Fibroblast of pulmonary artery (primary cell): Measurements from ENCODE around the gene NECTIN4.

Experiments
- DNase-seq: peaks from one replicate; pipeline ENCODE4 v3.0.0-alpha.2; 2010; ENCODE audit warnings: low read depth
- H3K4me3 ChIP-seq: replicated peaks from 2 replicates; pipeline ENCODE4 v1.5.1; 2011; ENCODE audit warnings: low read depth, mild to moderate bottlenecking, control low read depth, low read length, moderate library complexity
- CTCF ChIP-seq: IDR thresholded peaks from 2 replicates; pipeline ENCODE4 v1.5.1; 2011; ENCODE audit warnings: mild to moderate bottlenecking, control low read depth, low read length, inconsistent platforms; ENCODE audit errors: missing control alignments

Gene NECTIN4

GRCh38 chr1:161059293-161059692 lies 30.1 kb downstream of the NECTIN4 start:
- TF ChIP-seq CTCF = no peak
- no peak overlapping the region for H3K4me3 ChIP-seq
- DNase-seq = no peak

GRCh38 chr1:161054805-161055204 lies 34.6 kb downstream of the NECTIN4 start:
- no peak for DNase-seq
- H3K4me3 ChIP-seq = no peak overlapping the region
- TF ChIP-seq CTCF = no peak

GRCh38 chr1:161054232-161054631 lies 35.1 kb downstream of the NECTIN4 start:
- H3K4me3 ChIP-seq = no peak overlapping the region
- no peak for TF ChIP-seq CTCF
- DNase-seq = no peak

GRCh38 chr1:161052899-161053298 lies 36.5 kb downstream of the NECTIN4 start:
- no peak for DNase-seq
- no peak for TF ChIP-seq CTCF
- no peak overlapping the region for H3K4me3 ChIP-seq

- DNase-seq = no peak
- no peak overlapping the region for H3K4me3 ChIP-seq
- TF ChIP-seq CTCF = no peak
These were observed 38.1 kb downstream of the NECTIN4 start for GRCh38 chr1:161051219-161051618.

- no peak overlapping the region for H3K4me3 ChIP-seq
- TF ChIP-seq CTCF = no peak
- no peak for DNase-seq
These were observed 40.2 kb downstream of the NECTIN4 start for GRCh38 chr1:161048949-161049722.
